CD4-positive, alpha-beta T cell treated with Interleukin-4 for 4 hours (primary cell): ENCODE results near the gene SPEF1.

Source experiments
- DNase-seq: peaks from one replicate; pipeline ENCODE4 v3.0.0-alpha.2; 2020

Gene SPEF1

DNA sequence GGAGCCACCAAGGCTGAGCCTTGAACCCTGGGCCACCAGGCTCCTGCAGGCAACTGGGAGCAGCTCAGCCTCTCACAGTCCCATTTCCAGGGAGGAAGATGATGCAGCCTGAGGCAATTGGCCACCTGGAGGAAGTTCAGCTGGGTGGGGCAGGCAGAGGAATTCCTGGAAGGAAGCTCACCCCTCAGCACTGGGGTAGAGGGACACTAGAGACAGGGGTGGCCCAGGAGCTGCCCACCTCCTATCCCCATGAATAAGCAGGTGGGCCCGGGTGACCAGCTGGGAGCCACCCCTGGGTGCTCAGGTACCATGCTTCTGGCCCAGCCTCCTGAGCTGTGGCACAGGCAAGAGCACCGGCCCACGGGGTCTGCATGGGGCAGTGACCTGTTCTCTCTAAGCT, 52.4 kb downstream of the SPEF1 start:
- no peak for DNase-seq

DNA sequence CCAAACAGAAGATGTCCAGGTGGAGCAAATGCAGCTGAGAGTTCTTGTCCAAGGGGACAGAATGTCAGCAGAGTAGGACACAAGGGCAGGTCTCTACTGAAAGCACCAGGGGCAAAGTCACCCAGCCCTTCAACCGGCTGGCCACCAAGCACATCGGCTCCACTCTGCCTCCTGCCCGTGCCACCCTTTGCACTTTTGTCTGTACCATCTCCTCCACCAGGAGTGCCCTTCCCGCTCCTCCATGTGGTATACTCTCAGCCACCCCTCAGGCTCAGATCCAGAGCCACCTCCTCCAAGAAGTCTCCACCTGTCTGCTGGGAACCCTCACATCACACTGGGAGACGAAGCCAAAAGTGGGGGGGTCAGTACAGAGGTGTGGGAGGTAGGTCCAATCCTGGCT, 52.9 kb downstream of the SPEF1 start:
- DNase-seq: no peak
